Coronary artery (tissue), 2 donors: ENCODE data around the gene MTMR1.

Experiments
- DNase-seq: peaks from one replicate; pipeline ENCODE4 v3.0.0-alpha.2; 2017; ENCODE audit warnings: low spot score
- H3K27ac ChIP-seq, 2 donors: fragments of 200-600 bp; sonication (generic); one replicate each; pipeline ENCODE4 v1.5.1; 2016 to 2019
- H3K4me3 ChIP-seq: fragments of 200-600 bp; sonication (generic); 2 replicates; pipeline ENCODE4 v1.5.1; 2016; ENCODE audit warnings: mild to moderate bottlenecking, moderate library complexity
- CTCF ChIP-seq: fragments of 200-600 bp; sonication (generic); IDR thresholded peaks from one replicate; pipeline ENCODE4 v1.5.1; 2019; ENCODE audit warnings: antibody characterized with exemption

The MTMR1 gene

GRCh38 chrX:150696331-150696730, 3.1 kb downstream of the MTMR1 start:
- DNase-seq: no peak
- no peak for TF ChIP-seq CTCF
- H3K27ac ChIP-seq: no peak overlapping the region
- no peak overlapping the region for H3K4me3 ChIP-seq

- Histone ChIP-seq H3K4me3 (no peak overlapping the region), H3K27ac (no peak overlapping the region)
- DNase-seq: no peak
- no peak for TF ChIP-seq CTCF
Observed at GRCh38 chrX:150696866-150697265, 3.7 kb downstream of the MTMR1 start.

GRCh38 chrX:150697641-150698040, 4.4 kb downstream of the MTMR1 start:
- DNase-seq: no peak
- no peak for TF ChIP-seq CTCF
- H3K27ac ChIP-seq: no peak overlapping the region
- no peak overlapping the region for H3K4me3 ChIP-seq

- no peak for TF ChIP-seq CTCF
- no peak for DNase-seq
- H3K27ac ChIP-seq: no peak overlapping the region
- H3K4me3 ChIP-seq: no peak overlapping the region
Observed at GRCh38 chrX:150698981-150699380, 5.8 kb downstream of the MTMR1 start.

- TF ChIP-seq CTCF: no peak
- DNase-seq: no peak
- Histone ChIP-seq H3K4me3 (no peak overlapping the region), H3K27ac (no peak overlapping the region)
Observed at GRCh38 chrX:150700107-150700506, 6.9 kb downstream of the MTMR1 start.

- H3K27ac ChIP-seq: no peak overlapping the region
- no peak overlapping the region for H3K4me3 ChIP-seq
- DNase-seq: no peak
- TF ChIP-seq CTCF: no peak
Observed at GRCh38 chrX:150701377-150701776, 8.2 kb downstream of the MTMR1 start.

GRCh38 chrX:150702966-150703694, 9.9 kb downstream of the MTMR1 start:
- no peak for DNase-seq
- Histone ChIP-seq H3K4me3 (no peak overlapping the region), H3K27ac (peak overlapping the region; percentile 11 to 55)
- TF ChIP-seq CTCF: no peak
